Measurements from ENCODE around the gene KIAA0930.
A peak's percentile ranks its signal among the peaks of the same experiment; 100 is the strongest.

Gene KIAA0930

DNA sequence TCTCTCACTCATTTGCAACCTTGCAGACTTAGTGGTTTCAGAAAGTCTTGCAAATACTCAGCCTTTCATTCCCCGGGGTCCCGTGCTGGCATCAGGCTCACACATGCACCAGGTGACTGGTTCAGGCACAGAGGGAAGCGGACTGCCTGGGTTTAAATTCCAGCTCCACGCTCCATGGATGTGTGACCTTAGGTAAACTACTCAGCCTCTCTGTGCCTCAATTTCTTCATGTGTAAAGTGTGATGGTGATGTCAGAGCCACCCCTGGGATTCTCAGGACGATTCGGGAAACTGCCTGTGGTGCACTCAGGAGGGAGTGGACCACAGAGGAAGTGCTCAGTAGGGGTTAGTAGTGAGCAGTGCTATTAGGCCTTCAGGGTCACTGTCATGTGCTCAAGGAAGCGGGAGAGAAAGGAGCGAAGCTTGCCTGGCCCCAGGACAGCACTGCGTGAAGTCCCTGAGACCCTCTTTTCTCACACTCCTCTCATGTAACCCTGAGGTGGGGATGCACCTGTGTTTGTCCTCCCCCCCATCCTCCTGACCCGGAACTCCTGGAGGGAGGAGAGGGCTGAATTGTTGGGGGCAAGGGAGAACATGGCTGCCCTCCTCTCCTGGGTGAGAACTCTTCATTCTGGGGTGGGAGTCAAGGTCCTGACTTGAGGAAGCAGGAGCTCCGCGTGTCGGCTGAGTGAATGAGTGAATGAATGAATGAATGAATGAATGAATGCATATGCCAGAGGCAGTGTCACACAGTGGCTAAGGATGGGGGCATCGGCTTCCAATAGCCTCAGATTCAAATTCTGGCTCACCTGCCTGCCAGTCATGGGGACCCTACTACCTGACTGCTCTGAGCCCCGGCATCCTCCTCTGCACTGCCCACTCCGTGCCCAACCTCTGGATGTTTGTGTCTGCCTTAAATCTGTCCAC lies 29.7 kb upstream of the KIAA0930 start:
- CTCF ChIA-PET, result interaction anchor here (0.7 kb wide), 1 partner anchor 851 kb away, joined by 3 read pairs; no protein-coding TSS in a partner anchor

DNA sequence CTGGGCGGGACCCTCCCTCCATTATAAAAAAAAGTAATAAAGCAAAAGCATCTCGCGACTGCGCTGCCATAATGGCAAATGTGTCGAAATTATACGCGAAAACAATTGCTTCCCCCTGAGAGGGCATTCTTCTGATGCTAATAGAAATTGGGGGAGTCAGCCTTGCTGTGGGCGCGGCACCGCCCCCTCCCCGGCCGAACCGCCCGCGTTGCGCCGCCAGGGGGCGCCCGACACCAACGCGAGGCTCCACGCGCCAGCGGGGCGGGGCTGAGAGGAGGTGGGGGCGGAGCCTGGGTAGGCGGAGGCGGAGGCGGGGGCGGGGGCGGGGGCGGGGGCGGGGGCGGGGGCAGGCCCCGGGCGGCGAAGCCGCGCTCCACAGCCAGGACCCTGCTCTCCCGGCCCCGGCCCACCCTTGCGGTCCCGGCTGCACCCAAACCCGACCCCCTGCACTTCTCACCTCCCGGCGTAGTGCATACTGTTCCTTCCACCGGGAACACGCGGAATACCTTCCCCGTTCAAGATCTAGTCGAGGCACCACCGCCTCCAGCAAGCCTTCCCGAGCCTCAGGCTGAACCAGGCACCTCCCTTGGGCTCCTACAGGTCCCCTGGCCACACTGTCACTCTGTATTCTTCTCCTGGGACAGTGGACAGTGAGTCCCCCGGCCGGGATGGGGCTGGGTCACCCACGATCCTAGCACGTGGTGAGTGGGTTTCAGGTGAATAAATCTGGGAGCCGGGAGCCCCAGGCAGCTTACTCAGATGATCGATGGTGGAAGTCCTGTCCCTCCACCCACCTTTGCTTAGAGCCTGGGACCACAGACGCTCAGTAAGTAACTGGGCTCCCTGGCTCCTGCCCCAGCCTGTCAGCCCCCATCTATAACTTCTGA lies 28.5 kb upstream of the KIAA0930 start:
- POLR2A ChIA-PET (ENCODE audit: low non-redundant PET), result no interaction called here
- no peak overlapping the region for H3K27ac ChIP-seq

More for the DNA sequence above, 29.7 kb upstream of the KIAA0930 start:
- POLR2A ChIA-PET (ENCODE audit: low non-redundant PET), result no interaction called here
- TF ChIP-seq, protein P1, sequence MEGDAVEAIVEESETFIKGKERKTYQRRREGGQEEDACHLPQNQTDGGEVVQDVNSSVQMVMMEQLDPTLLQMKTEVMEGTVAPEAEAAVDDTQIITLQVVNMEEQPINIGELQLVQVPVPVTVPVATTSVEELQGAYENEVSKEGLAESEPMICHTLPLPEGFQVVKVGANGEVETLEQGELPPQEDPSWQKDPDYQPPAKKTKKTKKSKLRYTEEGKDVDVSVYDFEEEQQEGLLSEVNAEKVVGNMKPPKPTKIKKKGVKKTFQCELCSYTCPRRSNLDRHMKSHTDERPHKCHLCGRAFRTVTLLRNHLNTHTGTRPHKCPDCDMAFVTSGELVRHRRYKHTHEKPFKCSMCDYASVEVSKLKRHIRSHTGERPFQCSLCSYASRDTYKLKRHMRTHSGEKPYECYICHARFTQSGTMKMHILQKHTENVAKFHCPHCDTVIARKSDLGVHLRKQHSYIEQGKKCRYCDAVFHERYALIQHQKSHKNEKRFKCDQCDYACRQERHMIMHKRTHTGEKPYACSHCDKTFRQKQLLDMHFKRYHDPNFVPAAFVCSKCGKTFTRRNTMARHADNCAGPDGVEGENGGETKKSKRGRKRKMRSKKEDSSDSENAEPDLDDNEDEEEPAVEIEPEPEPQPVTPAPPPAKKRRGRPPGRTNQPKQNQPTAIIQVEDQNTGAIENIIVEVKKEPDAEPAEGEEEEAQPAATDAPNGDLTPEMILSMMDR (conservative IDR thresholded peaks at IDR 0.05; ENCODE audit: low read depth), result no peak
- H3K27ac ChIP-seq, result no peak overlapping the region
- DNase-seq (ENCODE audit: low spot score), result no peak

DNA sequence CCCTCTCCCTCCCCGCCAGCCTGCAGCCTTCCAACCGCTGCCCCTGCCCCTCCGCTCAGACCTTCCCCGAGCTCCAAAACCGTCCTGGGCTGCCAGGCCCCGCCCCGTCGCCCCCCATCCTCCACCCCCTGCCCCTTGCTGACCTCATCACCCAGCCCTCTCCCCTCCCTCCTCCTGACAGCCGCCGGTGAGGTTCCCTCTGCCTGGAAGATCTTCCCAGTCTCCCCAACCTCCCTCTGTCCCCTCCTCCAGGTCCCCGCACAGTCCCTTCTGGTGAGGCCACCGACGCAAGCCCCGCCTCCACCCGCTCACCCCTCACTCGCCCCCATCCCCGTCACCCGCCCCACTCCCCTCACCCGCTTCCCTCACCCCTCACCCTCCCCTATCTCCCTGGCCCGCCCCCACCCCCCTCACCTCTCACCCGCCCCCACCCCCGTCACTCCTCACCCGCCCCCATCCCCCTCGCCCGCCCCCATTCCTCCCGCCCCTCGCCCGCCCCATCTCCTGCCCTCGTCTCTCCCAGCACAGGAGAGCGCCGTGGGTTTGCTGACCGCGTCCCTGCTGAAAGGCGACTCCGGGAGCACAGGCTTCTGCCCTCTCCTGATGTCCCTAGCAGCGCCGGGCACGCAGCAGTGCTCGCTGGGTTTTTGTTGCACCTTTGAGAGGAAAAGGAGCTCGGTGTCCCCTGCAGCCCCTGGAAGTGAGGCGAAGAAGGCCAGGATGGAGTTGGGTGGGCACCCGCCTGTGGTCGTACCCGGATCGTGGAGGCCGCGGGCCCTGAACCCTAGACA lies 27.7 kb upstream of the KIAA0930 start:
- ChIA-PET POLR2A (ENCODE audit: low non-redundant PET) (no interaction called here), CTCF (no interaction called here)
- TF ChIP-seq, protein P1 (conservative IDR thresholded peaks at IDR 0.05; ENCODE audit: low read depth), result no peak
- H3K27ac ChIP-seq, result no peak overlapping the region
- no peak for DNase-seq (ENCODE audit: low spot score)

More for the DNA sequence above, 28.5 kb upstream of the KIAA0930 start:
- TF ChIP-seq, protein P1 (conservative IDR thresholded peaks at IDR 0.05; ENCODE audit: low read depth), result peak; percentile 89
- peak; percentile 74 for DNase-seq (ENCODE audit: low spot score)
- CTCF ChIA-PET, result interaction anchor here (0.7 kb wide), 2 partner anchors 125 to 853 kb away, joined by 3 to 5 read pairs; no protein-coding TSS in a partner anchor

DNA sequence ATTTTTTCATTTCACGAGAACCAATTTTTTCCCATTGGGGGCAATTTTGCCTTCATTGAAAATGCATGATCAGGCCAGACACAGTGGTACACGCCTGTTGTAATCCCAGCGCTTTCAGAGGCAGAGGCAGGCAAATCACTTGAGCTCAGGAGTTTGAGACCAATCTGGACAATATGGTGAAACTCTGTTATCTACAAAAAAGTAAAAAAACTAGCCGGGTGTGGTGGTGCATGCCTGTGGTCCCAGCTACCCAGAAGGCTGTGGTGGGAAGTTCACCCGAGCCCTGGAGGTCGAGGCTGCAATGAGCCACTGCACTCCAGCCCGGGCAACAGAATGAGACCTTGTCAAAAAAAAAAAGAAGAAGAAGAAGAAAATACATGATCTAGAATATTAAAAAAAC lies 24.8 kb upstream of the KIAA0930 start:
- ChIA-PET CTCF (interaction anchor here (0.7 kb wide), 2 partner anchors 176 to 185 kb away, joined by 3 to 6 read pairs; no protein-coding TSS in a partner anchor), POLR2A (ENCODE audit: low non-redundant PET) (no interaction called here)
- TF ChIP-seq, protein P1 (conservative IDR thresholded peaks at IDR 0.05; ENCODE audit: low read depth), result no peak
- H3K27ac ChIP-seq, result no peak overlapping the region
- DNase-seq (ENCODE audit: low spot score), result no peak

DNA sequence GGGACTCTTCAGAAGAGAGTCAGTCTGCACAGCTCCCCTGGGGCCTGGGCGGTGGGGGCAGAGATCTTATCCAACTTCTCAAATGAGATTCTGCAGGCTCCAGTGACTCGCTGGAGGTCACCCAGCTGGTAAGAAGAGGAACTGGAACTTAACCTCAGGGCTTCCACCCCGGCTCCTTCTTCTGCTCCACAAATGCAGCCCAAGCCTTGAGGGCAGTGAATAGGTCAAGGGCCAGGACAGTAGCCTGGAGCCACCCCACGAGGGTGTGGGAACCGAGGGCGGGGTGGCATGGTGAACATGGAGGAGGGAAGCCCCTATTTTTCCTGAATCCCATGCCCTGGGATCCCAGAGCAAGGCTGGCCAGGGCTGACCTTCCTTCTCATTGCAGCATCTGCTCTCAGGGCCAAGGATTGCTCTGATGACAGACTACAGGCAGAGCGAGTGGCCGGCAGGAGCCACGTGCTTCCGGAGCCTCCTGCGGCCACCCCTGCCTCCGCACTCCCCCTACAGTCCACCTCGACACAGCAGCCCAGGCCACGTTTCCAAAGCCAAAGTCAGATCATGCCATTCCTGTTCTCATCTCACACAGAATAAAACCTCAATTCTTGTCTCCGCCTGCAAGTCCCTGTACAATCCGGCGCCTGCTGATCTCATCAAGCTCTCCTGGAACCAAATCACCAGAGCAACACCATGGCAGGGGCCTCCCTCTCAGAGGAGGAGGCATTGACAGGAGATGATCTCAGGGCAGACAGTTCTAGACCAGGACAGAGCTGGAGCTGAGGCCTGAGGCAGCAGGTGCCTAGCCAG lies 23.0 kb upstream of the KIAA0930 start:
- peak overlapping the region; percentile 67 for H3K27ac ChIP-seq
- TF ChIP-seq, protein P1 (conservative IDR thresholded peaks at IDR 0.05; ENCODE audit: low read depth), result peak; percentile 69
- ChIA-PET CTCF (no interaction called here), POLR2A (ENCODE audit: low non-redundant PET) (no interaction called here)
- peak; percentile 70 for DNase-seq (ENCODE audit: low spot score)

All from RWPE1 (cell line).